ENCODE data around the gene TRIM34. TPM values are rescaled to one million over a fixed set of nuclear protein-coding genes. Genes with fewer than 3 reads are reported as not detected.
"Not testable (repeated sequence)": the region's sequence is repeated elsewhere in the genome, so short reads cannot be mapped to it uniquely, and the experiment has no call there.

Gene TRIM34
- total RNA-seq, 2 donors from 2014 or later = 0.68 to 1.2 TPM

DNA sequence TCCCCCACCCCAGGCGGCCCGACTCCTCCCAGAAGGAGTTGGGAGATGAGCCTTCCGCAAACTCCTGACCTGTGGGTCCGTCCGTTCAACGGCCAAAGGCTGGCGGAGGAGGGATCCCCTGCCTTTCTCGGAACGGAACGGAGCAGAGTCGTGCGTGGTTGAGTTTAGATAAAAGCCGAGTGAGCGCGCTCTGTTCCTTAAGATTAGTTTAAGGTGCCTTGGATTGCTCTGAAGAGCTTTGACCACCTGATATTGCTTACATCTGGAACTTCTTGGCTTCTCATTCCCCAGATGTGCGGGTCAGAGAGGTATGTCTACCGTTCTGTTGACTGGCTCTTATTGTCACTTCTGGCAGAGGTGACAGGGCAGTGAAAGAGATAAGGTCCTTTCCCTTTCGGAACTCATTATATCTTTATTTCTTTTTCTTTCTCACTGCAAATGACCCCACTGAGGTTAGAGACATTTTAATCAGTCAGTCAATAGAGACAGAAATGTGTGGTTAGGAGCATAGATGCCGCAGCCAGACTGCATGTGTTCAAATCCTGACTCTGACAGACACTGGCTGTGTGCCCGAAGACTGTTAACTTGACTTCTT, 28.1 kb upstream of the TRIM34 start, which contains the start of gene TRIM6:
TSS of gene TRIM6 (plus strand) at position 31 of the 595 bp plus-strand sequence. CDS start at position 292, 261 bp downstream.
- H3K4me3 Mint-ChIP-seq = peak within 1 kb of the TSS; percentile 84
- TF ChIP-seq, protein P1, sequence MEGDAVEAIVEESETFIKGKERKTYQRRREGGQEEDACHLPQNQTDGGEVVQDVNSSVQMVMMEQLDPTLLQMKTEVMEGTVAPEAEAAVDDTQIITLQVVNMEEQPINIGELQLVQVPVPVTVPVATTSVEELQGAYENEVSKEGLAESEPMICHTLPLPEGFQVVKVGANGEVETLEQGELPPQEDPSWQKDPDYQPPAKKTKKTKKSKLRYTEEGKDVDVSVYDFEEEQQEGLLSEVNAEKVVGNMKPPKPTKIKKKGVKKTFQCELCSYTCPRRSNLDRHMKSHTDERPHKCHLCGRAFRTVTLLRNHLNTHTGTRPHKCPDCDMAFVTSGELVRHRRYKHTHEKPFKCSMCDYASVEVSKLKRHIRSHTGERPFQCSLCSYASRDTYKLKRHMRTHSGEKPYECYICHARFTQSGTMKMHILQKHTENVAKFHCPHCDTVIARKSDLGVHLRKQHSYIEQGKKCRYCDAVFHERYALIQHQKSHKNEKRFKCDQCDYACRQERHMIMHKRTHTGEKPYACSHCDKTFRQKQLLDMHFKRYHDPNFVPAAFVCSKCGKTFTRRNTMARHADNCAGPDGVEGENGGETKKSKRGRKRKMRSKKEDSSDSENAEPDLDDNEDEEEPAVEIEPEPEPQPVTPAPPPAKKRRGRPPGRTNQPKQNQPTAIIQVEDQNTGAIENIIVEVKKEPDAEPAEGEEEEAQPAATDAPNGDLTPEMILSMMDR (conservative IDR thresholded peaks at IDR 0.05) = no peak
- no peaks in the 10 kb centered on the region for H3K9me3 ChIP-seq (ENCODE audit: control insufficient read depth, low read length)
- H3K36me3 Mint-ChIP-seq (ENCODE audit: low read depth) = no peaks in the 10 kb centered on the region
- H3K36me3 ChIP-seq (ENCODE audit: control insufficient read depth, insufficient read depth, low read length) = no peaks in the 10 kb centered on the region
- H3K27ac Mint-ChIP-seq = peak within 1 kb of the TSS; percentile 93
- DNase-seq = peak; percentile 87
- H3K4me1 Mint-ChIP-seq = peaks cover 29% of the 10 kb centered on the region
- H3K9me3 Mint-ChIP-seq = peaks cover 1% of the 10 kb centered on the region
- 3 to 7% methylated on average over 8 to 19 of the region's 20 CpGs for WGBS, 2 experiments (ENCODE audit: insufficient coverage in 1 of 2, insufficient read length in 1 of 2)
- H3K4me3 ChIP-seq (ENCODE audit: low read length) = peak within 1 kb of the TSS; percentile 88
- peaks cover 1% of the 10 kb centered on the region for H3K27me3 Mint-ChIP-seq (ENCODE audit: insufficient read depth)
- no peaks in the 10 kb centered on the region for H3K27me3 ChIP-seq (ENCODE audit: control insufficient read depth, insufficient read depth, low read length, poor library complexity, severe bottlenecking)
- H3K27ac ChIP-seq (ENCODE audit: low read depth, low read length) = no peak within 1 kb of the TSS
- H3K9ac ChIP-seq (ENCODE audit: extremely low read depth, low read length, poor library complexity, severe bottlenecking) = peak within 1 kb of the TSS; percentile 18
- H3K4me1 ChIP-seq (ENCODE audit: control insufficient read depth, insufficient read depth, low read length) = peaks cover 4% of the 10 kb centered on the region

DNA sequence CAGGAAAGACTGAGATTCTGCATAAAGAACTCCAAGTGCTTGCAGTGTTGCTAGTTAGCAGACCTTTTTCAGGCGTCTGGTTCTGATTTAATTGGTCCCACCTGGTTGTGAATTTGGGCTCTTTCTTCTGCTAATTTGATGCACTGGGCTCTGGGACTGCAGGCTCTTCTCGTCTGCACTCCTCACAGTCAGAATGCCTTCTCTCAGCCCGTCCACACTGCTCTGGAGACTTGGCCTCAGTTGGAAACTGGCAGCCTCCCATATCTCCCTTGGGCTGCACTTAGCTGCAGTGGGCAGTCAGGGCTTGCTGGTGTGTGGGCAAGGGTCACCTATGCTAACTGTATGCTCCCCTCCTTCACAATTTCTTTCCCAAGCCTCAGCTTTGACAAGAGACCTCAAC, 26.8 kb upstream of the TRIM34 start:
- H3K27ac Mint-ChIP-seq = no peak overlapping the region

DNA sequence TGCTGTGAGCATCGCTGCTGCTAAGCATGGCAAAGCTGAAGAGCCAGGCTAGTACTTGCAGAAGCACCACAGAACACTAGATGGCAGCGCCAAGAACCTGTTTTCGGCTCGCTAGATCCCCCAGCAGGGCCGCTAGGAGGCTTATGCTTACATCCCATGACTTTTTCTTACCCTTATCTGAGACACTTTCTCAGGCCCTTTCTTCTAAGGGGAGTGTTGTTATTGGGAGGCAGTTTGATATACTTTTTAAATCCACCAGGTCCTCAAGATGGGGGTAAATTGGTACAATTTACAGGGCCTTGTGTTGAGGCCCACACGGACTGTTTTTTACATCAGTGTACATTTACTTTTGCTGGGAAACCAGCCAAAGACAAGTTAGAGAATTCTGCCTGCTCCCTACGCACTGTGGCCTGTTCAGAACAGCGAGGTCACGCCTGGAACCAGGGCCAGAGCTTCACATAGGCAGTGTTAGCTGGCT, 24.4 kb upstream of the TRIM34 start:
- H3K36me3 Mint-ChIP-seq (ENCODE audit: low read depth) = peaks cover 17% of the 10 kb centered on the region
- peak; percentile 89 for DNase-seq
- H3K4me1 Mint-ChIP-seq = peaks cover 44% of the 10 kb centered on the region
- H3K4me3 Mint-ChIP-seq = no peak overlapping the region
- peak overlapping the region; percentile 35 for H3K27ac Mint-ChIP-seq
- TF ChIP-seq, protein P1 (conservative IDR thresholded peaks at IDR 0.05) = peak; percentile 96
- H3K9me3 Mint-ChIP-seq = no peaks in the 10 kb centered on the region
- Histone ChIP-seq H3K9ac (ENCODE audit: extremely low read depth, low read length, poor library complexity, severe bottlenecking) (no peak overlapping the region), H3K9me3 (ENCODE audit: control insufficient read depth, low read length) (no peaks in the 10 kb centered on the region), H3K36me3 (ENCODE audit: control insufficient read depth, insufficient read depth, low read length) (peaks cover 9% of the 10 kb centered on the region), H3K4me3 (ENCODE audit: low read length) (no peak overlapping the region), H3K27me3 (ENCODE audit: control insufficient read depth, insufficient read depth, low read length, poor library complexity, severe bottlenecking) (no peaks in the 10 kb centered on the region), H3K4me1 (ENCODE audit: control insufficient read depth, insufficient read depth, low read length) (peaks cover 12% of the 10 kb centered on the region), H3K27ac (ENCODE audit: low read depth, low read length) (no peak overlapping the region)
- peaks cover 1% of the 10 kb centered on the region for H3K27me3 Mint-ChIP-seq (ENCODE audit: insufficient read depth)
- 44 to 71% methylated on average over 5 to 9 of the region's 9 CpGs for WGBS, 2 experiments (ENCODE audit: insufficient coverage in 1 of 2, insufficient read length in 1 of 2)

More for the DNA sequence above, 26.8 kb upstream of the TRIM34 start:
- Histone ChIP-seq H3K4me1 (ENCODE audit: control insufficient read depth, insufficient read depth, low read length) (peaks cover 4% of the 10 kb centered on the region), H3K27me3 (ENCODE audit: control insufficient read depth, insufficient read depth, low read length, poor library complexity, severe bottlenecking) (no peaks in the 10 kb centered on the region), H3K27ac (ENCODE audit: low read depth, low read length) (no peak overlapping the region), H3K36me3 (ENCODE audit: control insufficient read depth, insufficient read depth, low read length) (no peaks in the 10 kb centered on the region), H3K9ac (ENCODE audit: extremely low read depth, low read length, poor library complexity, severe bottlenecking) (no peak overlapping the region), H3K4me3 (ENCODE audit: low read length) (peak overlapping the region; percentile 88), H3K9me3 (ENCODE audit: control insufficient read depth, low read length) (no peaks in the 10 kb centered on the region)
- Mint-ChIP-seq H3K4me3 (peak overlapping the region; percentile 84), H3K27me3 (ENCODE audit: insufficient read depth) (peaks cover 1% of the 10 kb centered on the region), H3K4me1 (peaks cover 36% of the 10 kb centered on the region), H3K36me3 (ENCODE audit: low read depth) (no peaks in the 10 kb centered on the region), H3K9me3 (no peaks in the 10 kb centered on the region)
- peak; percentile 54 for DNase-seq
- 29 to 30% methylated on average over 2 to 3 of the region's 3 CpGs for WGBS, 2 experiments (ENCODE audit: insufficient coverage in 1 of 2, insufficient read length in 1 of 2)
- TF ChIP-seq, protein P1 (conservative IDR thresholded peaks at IDR 0.05) = no peak

DNA sequence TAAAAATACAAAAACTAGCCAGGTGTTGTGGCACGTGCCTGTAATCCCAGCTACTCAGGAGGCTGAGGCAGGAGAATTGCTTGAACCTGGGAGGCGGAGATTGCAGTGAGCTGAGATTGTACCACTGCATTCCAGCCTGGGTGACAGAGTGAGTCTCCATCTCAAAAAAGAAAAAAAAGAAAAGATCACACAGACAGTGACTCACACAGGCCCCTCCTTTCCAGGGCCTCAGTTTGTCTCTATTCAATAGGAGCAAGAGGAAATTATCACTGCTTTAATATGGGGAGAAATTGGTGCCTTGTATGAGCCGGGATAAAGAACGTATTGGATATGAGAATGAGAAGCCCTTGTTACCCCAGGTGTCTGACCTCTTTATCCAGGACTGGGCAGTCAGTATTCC, 22.0 kb upstream of the TRIM34 start:
- not testable (repeated sequence) for H3K27ac ChIP-seq (ENCODE audit: low read depth, low read length); H3K27me3 Mint-ChIP-seq (ENCODE audit: insufficient read depth); H3K4me3 ChIP-seq (ENCODE audit: low read length); H3K9me3 Mint-ChIP-seq; H3K9me3 ChIP-seq (ENCODE audit: control insufficient read depth, low read length); H3K27me3 ChIP-seq (ENCODE audit: control insufficient read depth, insufficient read depth, low read length, poor library complexity, severe bottlenecking); H3K27ac Mint-ChIP-seq; H3K4me3 Mint-ChIP-seq; DNase-seq; H3K9ac ChIP-seq (ENCODE audit: extremely low read depth, low read length, poor library complexity, severe bottlenecking)
- H3K36me3 ChIP-seq (ENCODE audit: control insufficient read depth, insufficient read depth, low read length) = peaks cover 26% of the 10 kb centered on the region
- 90% methylated on average over 4 of the region's 4 CpGs; no CpG with 5 or more reads in 1 of the 2 experiments for WGBS, 2 experiments (ENCODE audit: insufficient coverage in 1 of 2, insufficient read length in 1 of 2)
- peaks cover 39% of the 10 kb centered on the region for H3K36me3 Mint-ChIP-seq (ENCODE audit: low read depth)
- peaks cover 28% of the 10 kb centered on the region for H3K4me1 Mint-ChIP-seq
- H3K4me1 ChIP-seq (ENCODE audit: control insufficient read depth, insufficient read depth, low read length) = peaks cover 12% of the 10 kb centered on the region

Measured in endodermal cell (in vitro differentiated cells).